NCI-H226 (cell line): ENCODE data around the gene PRKCI.
A peak's percentile ranks its signal among the peaks of the same experiment; 100 is the strongest.
"Not testable (repeated sequence)": the region's sequence is repeated elsewhere in the genome, so short reads cannot be mapped to it uniquely, and the experiment has no call there.

Experiments used
- DNase-seq: peaks from one replicate; pipeline ENCODE4 v3.0.0-alpha.2; 2015

PRKCI gene

GRCh38 chr3:170225166-170225565, 2.9 kb downstream of the PRKCI start:
- DNase-seq: no peak

- DNase-seq: no peak
These were observed 4.3 kb downstream of the PRKCI start for GRCh38 chr3:170226426-170226960.

- DNase-seq: peak; percentile 77
These were observed 6.0 kb downstream of the PRKCI start for GRCh38 chr3:170228093-170228766.

- DNase-seq: peak; percentile 83
These were observed 10.0 kb downstream of the PRKCI start for GRCh38 chr3:170232266-170232665.

GRCh38 chr3:170233530-170233929, 11.3 kb downstream of the PRKCI start:
- DNase-seq: peak; percentile 99

- DNase-seq: no peak
These were observed 17.9 kb downstream of the PRKCI start for GRCh38 chr3:170240142-170240541.

GRCh38 chr3:170240671-170241070, 18.4 kb downstream of the PRKCI start:
- DNase-seq: no peak

- no peak for DNase-seq
These were observed 22.4 kb downstream of the PRKCI start for GRCh38 chr3:170244576-170244975.

- DNase-seq: no peak
These were observed 25.7 kb downstream of the PRKCI start for GRCh38 chr3:170247875-170248274.

GRCh38 chr3:170256597-170256996, 34.4 kb downstream of the PRKCI start:
- no peak for DNase-seq

GRCh38 chr3:170257145-170257544, 34.9 kb downstream of the PRKCI start:
- DNase-seq: no peak

- no peak for DNase-seq
These were observed 35.9 kb downstream of the PRKCI start for GRCh38 chr3:170258105-170258487.

- DNase-seq: peak; percentile 14
These were observed 37.7 kb downstream of the PRKCI start for GRCh38 chr3:170259907-170260306.

GRCh38 chr3:170267793-170268192, 45.6 kb downstream of the PRKCI start:
- DNase-seq: no peak

- DNase-seq: not testable (repeated sequence)
These were observed 47.5 kb downstream of the PRKCI start for GRCh38 chr3:170269673-170270254.

GRCh38 chr3:170270282-170270881, 48.2 kb downstream of the PRKCI start:
- DNase-seq: no peak

GRCh38 chr3:170274641-170275040, 52.4 kb downstream of the PRKCI start:
- no peak for DNase-seq

- no peak for DNase-seq
These were observed 53.6 kb downstream of the PRKCI start for GRCh38 chr3:170275832-170276231.

- not testable (repeated sequence) for DNase-seq
These were observed 55.1 kb downstream of the PRKCI start for GRCh38 chr3:170277311-170277710.

- DNase-seq: no peak
These were observed 55.8 kb downstream of the PRKCI start for GRCh38 chr3:170277833-170278580.

GRCh38 chr3:170278627-170279026, 56.4 kb downstream of the PRKCI start:
- no peak for DNase-seq

- no peak for DNase-seq
These were observed 68.0 kb downstream of the PRKCI start for GRCh38 chr3:170290194-170290593.

- no peak for DNase-seq
These were observed 73.4 kb downstream of the PRKCI start for GRCh38 chr3:170295586-170295985.
